H1 (cell line): ENCODE data around the gene NEDD9. TPM values are rescaled to one million over a fixed set of nuclear protein-coding genes. Genes with fewer than 3 reads are reported as not detected.

Source experiments
- CTCF ChIA-PET: fragments of 300-600 bp; sonication (Branson Sonifier 250); formaldehyde crosslinking; loops from one replicate; lab custom pipeline; 2021; ENCODE audit not compliant: partially characterized antibody; lab: Charles Lee
- POLR2A ChIA-PET: fragments of 300-600 bp; sonication (Branson Sonifier 250); formaldehyde crosslinking; loops from one replicate; lab custom pipeline; 2021; ENCODE audit warnings: inconsistent platforms; ENCODE audit not compliant: partially characterized antibody; lab: Charles Lee
- DNase-seq, 2 experiments: peaks; one replicate each; pipeline versions ENCODE4 v3.0.0 to v3.0.0-alpha.2; 2010 to 2022; ENCODE audit warnings: low spot score in 2 of 2, low read depth in 1 of 2, mixed read lengths in 1 of 2
- FAIRE-seq: peaks from 2 replicates; lab custom pipeline; 2011; peaks lifted over from hg19 to GRCh38; lab: Jason Lieb, UNC
- H2AFZ ChIP-seq: 2 replicates; pipeline ENCODE4 v1.8.1; 2012; ENCODE audit warnings: low read length, inconsistent platforms
- H2AK5ac ChIP-seq: 2 replicates; pipeline ENCODE4 v1.6.1; 2013; ENCODE audit warnings: low read depth, low read length
- H2BK120ac ChIP-seq: replicated peaks from 2 replicates; pipeline ENCODE3; 2013; ENCODE audit warnings: low read depth, low read length, inconsistent platforms
- H2BK12ac ChIP-seq: 2 replicates; pipeline ENCODE4 v1.6.1; 2013; ENCODE audit warnings: low read depth, low read length
- H2BK15ac ChIP-seq: 2 replicates; pipeline ENCODE4 v1.6.1; 2013; ENCODE audit warnings: low read length
- H2BK20ac ChIP-seq: 2 replicates; pipeline ENCODE4 v1.6.1; 2013; ENCODE audit warnings: low read length
- H2BK5ac ChIP-seq: 2 replicates; pipeline ENCODE4 v1.6.1; 2013; ENCODE audit warnings: low read depth, low read length
- H3K14ac ChIP-seq: 2 replicates; pipeline ENCODE4 v1.6.1; 2013; ENCODE audit warnings: inconsistent platforms; ENCODE audit not compliant: insufficient read length
- H3K18ac ChIP-seq: 2 replicates; pipeline ENCODE4 v1.6.1; 2013; ENCODE audit warnings: low read length; ENCODE audit errors: extremely low read depth
- H3K23ac ChIP-seq: 2 replicates; pipeline ENCODE4 v1.6.1; 2013; ENCODE audit warnings: inconsistent platforms; ENCODE audit not compliant: insufficient read length
- H3K23me2 ChIP-seq: 2 replicates; pipeline ENCODE4 v1.6.1; 2013; ENCODE audit warnings: low read depth, low read length
- H3K27ac ChIP-seq: 2 replicates; pipeline ENCODE4 v1.6.1; 2011; ENCODE audit warnings: low read depth, low read length, inconsistent platforms
- H3K27me3 ChIP-seq, 4 experiments: replicated peaks in 1 of 4; 1 replicate in 1 of 4; 2 replicates in 3 of 4; pipeline versions ENCODE4 v1.6.1 to v1.8.1; 2011 to 2013; ENCODE audit warnings: low read length in 3 of 4, mild to moderate bottlenecking in 3 of 4, inconsistent platforms in 2 of 4, mixed read lengths in 2 of 4, moderate library complexity in 1 of 4; ENCODE audit not compliant: control insufficient read depth in 3 of 4, insufficient read depth in 3 of 4; ENCODE audit errors: extremely low read depth in 1 of 4
- H3K36me3 ChIP-seq, 4 experiments: 2 replicates each; pipeline versions ENCODE4 v1.6.1 to v1.8.1; 2011 to 2013; ENCODE audit warnings: mild to moderate bottlenecking in 4 of 4, low read length in 3 of 4, moderate library complexity in 2 of 4, control low read depth in 1 of 4, inconsistent platforms in 1 of 4; ENCODE audit not compliant: insufficient read depth in 4 of 4, control insufficient read depth in 2 of 4
- H3K4ac ChIP-seq: replicated peaks from 2 replicates; pipeline ENCODE3; 2013; ENCODE audit warnings: low read length, low read depth, mixed read lengths, inconsistent platforms; ENCODE audit not compliant: insufficient read length
- H3K4me1 ChIP-seq, 4 experiments: replicated peaks in 1 of 4; 1 replicate in 1 of 4; 2 replicates in 3 of 4; pipeline versions ENCODE4 v1.6.1 to v1.8.1; 2011 to 2013; ENCODE audit warnings: low read length in 3 of 4, inconsistent platforms in 2 of 4, mixed read lengths in 1 of 4; ENCODE audit not compliant: insufficient read depth in 4 of 4, control insufficient read depth in 3 of 4
- H3K4me2 ChIP-seq, 2 experiments: 2 replicates each; pipeline versions ENCODE4 v1.6.1 to v1.8.1; 2011 to 2013; ENCODE audit warnings: low read depth in 2 of 2, low read length in 2 of 2, control low read depth in 1 of 2, inconsistent platforms in 1 of 2, mild to moderate bottlenecking in 1 of 2; ENCODE audit not compliant: insufficient read depth in 1 of 2
- H3K4me3 ChIP-seq, 4 experiments: fragments of 200-600, 300-600 bp in 1 of 4; sonication (generic), shearing (Covaris generic), sonication (Bioruptor Twin) in 1 of 4; 2 replicates each; pipeline versions ENCODE4 v1.5.1 to v1.8.1; 2011 to 2016; ENCODE audit warnings: low read length in 4 of 4, low read depth in 3 of 4, control low read depth in 2 of 4, inconsistent platforms in 2 of 4, mild to moderate bottlenecking in 2 of 4, mixed read lengths in 1 of 4, moderate library complexity in 1 of 4; ENCODE audit not compliant: insufficient read depth in 2 of 4; ENCODE audit errors: extremely low read depth in 1 of 4
- H3K56ac ChIP-seq: replicated peaks from 2 replicates; pipeline ENCODE3; 2013; ENCODE audit warnings: low read depth, mild to moderate bottlenecking, mixed read lengths, low read length, inconsistent platforms; ENCODE audit not compliant: insufficient read length
- H3K79me1 ChIP-seq: 2 replicates; pipeline ENCODE4 v1.6.1; 2013; ENCODE audit warnings: low read depth, low read length, control low read depth
- H3K79me2 ChIP-seq, 2 experiments: 2 replicates each; pipeline versions ENCODE4 v1.6.1 to v1.8.1; 2012 to 2013; ENCODE audit warnings: low read length in 2 of 2, mild to moderate bottlenecking in 2 of 2, inconsistent platforms in 1 of 2; ENCODE audit not compliant: insufficient read depth in 2 of 2, control insufficient read depth in 1 of 2
- H3K9ac ChIP-seq, 4 experiments: replicated peaks in 1 of 4; 1 replicate in 1 of 4; 2 replicates in 3 of 4; pipeline versions ENCODE4 v1.6.1 to v1.8.1; 2011 to 2013; ENCODE audit warnings: low read depth in 3 of 4, low read length in 3 of 4, control low read depth in 2 of 4, mild to moderate bottlenecking in 2 of 4, moderate library complexity in 2 of 4, inconsistent platforms in 1 of 4; ENCODE audit errors: extremely low read depth in 1 of 4
- H3K9me3 ChIP-seq, 2 experiments: 2 replicates each; pipeline versions ENCODE4 v1.6.1 to v1.8.1; 2012 to 2013; ENCODE audit warnings: mild to moderate bottlenecking in 2 of 2, moderate library complexity in 2 of 2, control low read depth in 1 of 2, inconsistent platforms in 1 of 2, low read depth in 1 of 2, low read length in 1 of 2, mixed read lengths in 1 of 2; ENCODE audit not compliant: insufficient read depth in 2 of 2
- H4K20me1 ChIP-seq, 2 experiments: replicated peaks in 1 of 2; 2 replicates each; pipeline versions ENCODE3 to v1.8.1; 2011 to 2013; ENCODE audit warnings: inconsistent platforms in 2 of 2, low read length in 2 of 2, mild to moderate bottlenecking in 1 of 2; ENCODE audit not compliant: insufficient read depth in 2 of 2, control insufficient read depth in 1 of 2
- H4K5ac ChIP-seq: 2 replicates; pipeline ENCODE4 v1.6.1; 2013; ENCODE audit warnings: low read length, low read depth, mixed read lengths, inconsistent platforms; ENCODE audit not compliant: insufficient read length
- H4K8ac ChIP-seq: 2 replicates; pipeline ENCODE4 v1.8.0; 2013; ENCODE audit warnings: mild to moderate bottlenecking, moderate library complexity, low read length, inconsistent platforms; ENCODE audit not compliant: insufficient read depth; ENCODE audit errors: extremely low read depth
- H4K91ac ChIP-seq: replicated peaks from 2 replicates; pipeline ENCODE3; 2013; ENCODE audit warnings: low read length, mixed read lengths, inconsistent platforms; ENCODE audit not compliant: insufficient read length
- CBX5 ChIP-seq: fragments of 300-800, 300-1000 bp; sonication (generic); IDR thresholded peaks from 2 replicates; pipeline ENCODE4 v1.7.1; 2016; ENCODE audit warnings: antibody characterized with exemption, low read length, low read depth
- E2F6 ChIP-seq: IDR thresholded peaks from 2 replicates; pipeline ENCODE4 v1.6.1; 2012; ENCODE audit warnings: inconsistent platforms
- FOSL1 ChIP-seq: IDR thresholded peaks from 2 replicates; pipeline ENCODE4 v1.6.1; 2011; ENCODE audit warnings: mild to moderate bottlenecking, low read depth, low read length, moderate library complexity; ENCODE audit not compliant: insufficient read depth
- HDAC2 ChIP-seq, 2 experiments: fragments of 300-600 bp in 1 of 2; sonication (generic) in 1 of 2; IDR thresholded peaks; 2 replicates each; pipeline ENCODE4 v1.6.1; 2011 to 2012; ENCODE audit warnings: low read depth in 2 of 2, low read length in 2 of 2, mild to moderate bottlenecking in 2 of 2, moderate library complexity in 2 of 2, borderline replicate concordance in 1 of 2, inconsistent platforms in 1 of 2
- JUN ChIP-seq: IDR thresholded peaks from 2 replicates; pipeline ENCODE4 v1.6.1; 2011; ENCODE audit warnings: low read depth, mild to moderate bottlenecking, improper control_type of control experiment, low read length
- MAX ChIP-seq: IDR thresholded peaks from 2 replicates; pipeline ENCODE4 v1.6.1; 2012; ENCODE audit warnings: inconsistent platforms
- SIN3A ChIP-seq, 2 experiments: IDR thresholded peaks in 1 of 2; conservative IDR thresholded peaks in 1 of 2; 2 replicates each; pipeline ENCODE4 v1.6.1; 2011 to 2012; ENCODE audit warnings: low read length in 2 of 2, improper control_type of control experiment in 1 of 2, low read depth in 1 of 2, mild to moderate bottlenecking in 1 of 2
- TAF1 ChIP-seq: IDR thresholded peaks from 2 replicates; pipeline ENCODE4 v1.6.1; 2011; ENCODE audit warnings: mild to moderate bottlenecking, low read depth, low read length
- TEAD4 ChIP-seq: IDR thresholded peaks from 2 replicates; pipeline ENCODE4 v1.6.1; 2012; ENCODE audit warnings: low read depth, low read length, inconsistent platforms, mixed read lengths
- USF2 ChIP-seq: IDR thresholded peaks from 2 replicates; pipeline ENCODE4 v1.6.1; 2011; ENCODE audit warnings: low read length, improper control_type of control experiment
- WGBS, 2 experiments: shearing (Covaris generic) in 1 of 2; methylation state at CpG; one replicate each; pipeline versions ENCODE4 v1.1.6 to v1.1.7; 2013 to 2015; ENCODE audit warnings: low lambda C conversion rate in 2 of 2, mixed read lengths in 2 of 2, inconsistent platforms in 1 of 2, low coverage in 1 of 2, missing lambda C conversion rate in 1 of 2; ENCODE audit not compliant: insufficient replicate concordance in 2 of 2, insufficient coverage in 1 of 2, insufficient read length in 1 of 2; ENCODE audit errors: extremely low coverage in 1 of 2, missing lambda C conversion rate in 1 of 2; 5-methylcytosine and 5-hydroxymethylcytosine counted together
- polyA plus RNA-seq, 7 experiments: library from polyadenylated mRNA; depleted of rRNA in 3 of 7; stranded (reverse) in 5 of 7; unstranded in 2 of 7; fragments of >200 nt in 5 of 7; fragments of 200-250 nt in 2 of 7; gene quantifications; 1 replicate in 5 of 7; 2 replicates in 1 of 7; 4 replicates in 1 of 7; pipeline versions ENCODE4 v1.2.1 to v1.2.3, GENCODE V29; 2011 to 2013; ENCODE audit warnings: missing spikeins in 2 of 7, mixed read lengths in 2 of 7
- total RNA-seq: library from RNA; stranded (reverse); fragmentation: NEBNext Ultra II Directional; extraction: Animal tissue kit (Norgen Biotek cat#: 25700); gene quantifications from 2 replicates; pipeline ENCODE4 v1.2.1, GENCODE V29; 2021

NEDD9 gene
- total and polyA plus RNA-seq, 2 of the 8 experiments (the other 6 are each of a cell fraction or from before 2014, with no cell fraction given), result 3.6 to 12.0 TPM

GRCh38 chr6:11264100-11264499 is 31.6 kb upstream of the NEDD9 start:
- Histone ChIP-seq H2BK120ac (no peak overlapping the region), H3K79me2 (no peaks in the 10 kb centered on the region), H4K8ac (no peak overlapping the region), H2BK12ac (no peak overlapping the region), H3K4me2 (no peak overlapping the region), H3K79me1 (no peaks in the 10 kb centered on the region), H2AFZ (no peak overlapping the region), H3K56ac (no peak overlapping the region), H3K4ac (no peak overlapping the region), H3K9ac (no peak overlapping the region), H2BK5ac (no peak overlapping the region), H3K4me3 (no peak overlapping the region), H3K23me2 (0 out of 2 replicates have a peak, but pooled peaks cover 1% of the 10 kb centered on the region), H3K27me3 (no peaks in the 10 kb centered on the region; a peak in 1 of 7 replicates), H3K4me1 (no peaks in the 10 kb centered on the region; a peak in 2 of 7 replicates), H4K20me1 (no peaks in the 10 kb centered on the region), H2BK15ac (no peak overlapping the region), H3K27ac (no peak overlapping the region), H3K9me3 (no peaks in the 10 kb centered on the region), H3K14ac (no peak overlapping the region), H3K36me3 (no peaks in the 10 kb centered on the region), H2BK20ac (no peak overlapping the region), H3K18ac (no peak overlapping the region), H3K23ac (no peak overlapping the region), H2AK5ac (no peak overlapping the region), H4K91ac (no peak overlapping the region), H4K5ac (no peak overlapping the region)
- WGBS, 2 experiments, result 85% methylated on average over 6 of the region's 6 CpGs; no CpG with 5 or more reads in 1 of the 2 experiments
- POLR2A ChIA-PET, result no interaction called here
- FAIRE-seq (no peak), DNase-seq (peak in 1 of 2 experiments; percentile 56)
- CTCF ChIA-PET, result interaction anchor here (0.9 to 3.7 kb wide), 5 partner anchors 10 to 92 kb away, joined by 3 to 17 read pairs (median 6); no protein-coding TSS in a partner anchor
- TF ChIP-seq MAX (peak; percentile 78), HDAC2 (IDR thresholded peaks at IDR 0.05; ENCODE audit: borderline replicate concordance in 1 of 2, low read depth in 2 of 2, low read length in 2 of 2) (no peak), CBX5 (no peak), TAF1 (no peak), SIN3A (conservative IDR thresholded peaks at IDR 0.05 in 1 of 2, IDR thresholded peaks at IDR 0.05 in 1 of 2; ENCODE audit: low read depth in 1 of 2, low read length in 2 of 2) (no peak), FOSL1 (no peak), JUN (no peak), TEAD4 (no peak), E2F6 (peak; percentile 63), USF2 (no peak)
